Subcutaneous adipose tissue (tissue), 4 donors: ENCODE results near the gene SEMA6D. TPM values are rescaled to one million over a fixed set of nuclear protein-coding genes. Genes with fewer than 3 reads are reported as not detected.

Experiments used
- CTCF ChIP-seq: fragments of 450-650 bp; IDR thresholded peaks from one replicate; pipeline ENCODE4 v1.5.1; 2016; ENCODE audit warnings: low read depth, mild to moderate bottlenecking, control low read depth, antibody characterized with exemption, moderate library complexity
- total RNA-seq, 4 donors: library from RNA; depleted of rRNA; stranded (reverse); fragments of >200 nt; gene quantifications; one replicate each; pipeline ENCODE4 v1.1.0, GENCODE V29; 2016

Gene SEMA6D
- total RNA-seq, 4 donors from 2014 or later, result 3.7 to 9.6 (median 6.3) TPM

GRCh38 chr15:47743385-47743784, 26.1 kb downstream of the SEMA6D start:
- no peak for TF ChIP-seq CTCF

DNA sequence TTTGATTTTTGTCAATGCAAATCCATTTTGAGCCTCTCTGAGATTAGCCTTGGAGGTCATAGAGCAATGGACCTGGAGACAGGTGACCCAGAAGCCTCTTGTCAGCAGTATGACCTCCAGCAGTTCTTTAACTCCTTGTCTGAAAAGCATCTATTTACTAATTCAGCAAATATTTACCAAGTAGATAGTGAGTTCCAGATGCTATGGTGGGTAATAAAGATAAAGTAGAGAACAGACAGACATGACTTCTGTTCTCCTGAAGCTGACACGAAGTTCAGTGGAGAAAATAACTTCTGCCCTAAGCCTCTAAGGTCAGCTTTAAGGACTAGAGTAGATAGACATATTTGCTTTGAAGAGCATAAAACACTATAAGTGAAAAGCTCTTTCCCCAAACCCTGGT, 26.6 kb downstream of the SEMA6D start:
- TF ChIP-seq CTCF, result no peak

DNA sequence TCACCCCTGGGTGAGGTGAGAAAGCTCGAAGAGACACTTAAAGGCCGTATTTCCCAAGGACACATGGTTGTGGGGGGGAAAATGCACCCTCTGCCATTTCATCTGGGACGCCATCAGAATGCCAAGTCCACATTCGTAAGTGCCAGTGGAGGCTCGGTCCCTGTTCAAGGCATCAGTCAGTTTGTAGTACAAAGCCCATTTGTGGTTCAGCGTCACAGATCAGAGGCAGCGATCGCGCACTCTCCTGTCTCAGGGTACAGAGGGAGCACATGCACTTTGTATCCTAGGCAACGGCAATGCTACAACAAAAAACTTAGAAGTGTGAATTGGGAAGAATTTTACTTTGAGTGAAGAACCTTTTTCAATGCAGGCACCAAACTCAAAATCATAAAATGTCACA, 27.2 kb downstream of the SEMA6D start:
- no peak for TF ChIP-seq CTCF

GRCh38 chr15:47744973-47745372, 27.7 kb downstream of the SEMA6D start:
- no peak for TF ChIP-seq CTCF

DNA sequence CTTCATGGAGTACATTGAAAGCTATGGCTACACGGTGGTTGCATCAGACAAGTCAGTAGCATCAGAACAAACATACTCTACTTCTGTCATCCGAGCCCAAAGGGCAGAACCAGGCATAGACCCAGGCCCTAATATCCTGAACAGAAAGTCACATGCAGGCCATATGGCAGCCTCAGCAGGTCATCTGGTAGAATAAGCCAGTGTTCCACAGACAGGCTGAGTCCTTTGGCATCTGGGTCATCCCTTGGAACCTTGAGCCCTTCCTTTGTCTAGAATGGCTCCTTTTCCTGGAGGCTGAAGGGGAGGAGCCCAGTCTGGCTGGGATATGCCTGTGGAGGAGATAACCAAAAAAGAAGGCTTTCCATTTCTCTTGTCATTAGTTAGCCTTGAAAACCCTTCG, 29.2 kb downstream of the SEMA6D start:
- TF ChIP-seq CTCF, result no peak

GRCh38 chr15:47750030-47750739, 32.9 kb downstream of the SEMA6D start:
- no peak for TF ChIP-seq CTCF

- TF ChIP-seq CTCF, result no peak
These were observed 33.5 kb downstream of the SEMA6D start for GRCh38 chr15:47750740-47751262.
